ENCODE results near the gene PLCB1.

The PLCB1 gene

DNA sequence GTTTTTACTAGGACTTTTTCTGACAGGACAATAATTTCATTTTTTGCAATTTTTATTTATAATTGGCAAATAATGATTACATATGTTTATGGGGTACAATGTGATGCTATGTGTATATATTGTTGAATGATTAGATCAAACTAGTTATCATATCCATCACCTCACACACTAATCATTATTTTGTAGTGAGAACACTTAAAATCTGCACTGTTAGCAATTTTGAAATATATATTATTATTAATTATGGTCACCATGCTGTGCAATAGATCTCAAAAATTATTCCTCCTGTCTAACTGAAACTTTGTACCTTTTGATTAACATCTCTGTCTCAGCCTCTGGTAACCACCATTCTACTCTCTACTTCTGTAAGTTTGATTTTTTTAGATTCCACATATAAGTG lies 378.7 kb downstream of the PLCB1 start:
- no peaks in the 10 kb centered on the region for H3K36me3 Mint-ChIP-seq
- H3K27me3 Mint-ChIP-seq = no peaks in the 10 kb centered on the region
- no peak overlapping the region for H3K4me3 Mint-ChIP-seq

GRCh38 chr20:8512003-8512402 lies 379.9 kb downstream of the PLCB1 start:
- no peak overlapping the region for H3K4me3 Mint-ChIP-seq
- CTCF ChIA-PET = interaction anchor here (0.9 to 1.0 kb wide), 2 partner anchors 9 to 14 kb away, joined by 3 read pairs; no protein-coding TSS in a partner anchor
- H3K27me3 Mint-ChIP-seq = no peaks in the 10 kb centered on the region
- H3K4me1 Mint-ChIP-seq = no peaks in the 10 kb centered on the region
- no peaks in the 10 kb centered on the region for H3K36me3 Mint-ChIP-seq
- no peaks in the 10 kb centered on the region for H3K9me3 Mint-ChIP-seq
- DNase-seq = no peak
- H3K27ac Mint-ChIP-seq = no peak overlapping the region

More for the DNA sequence above, 378.7 kb downstream of the PLCB1 start:
- DNase-seq = no peak
- Mint-ChIP-seq H3K4me1 (no peaks in the 10 kb centered on the region), H3K27ac (no peak overlapping the region), H3K9me3 (no peaks in the 10 kb centered on the region)
- CTCF ChIA-PET = no interaction called here

DNA sequence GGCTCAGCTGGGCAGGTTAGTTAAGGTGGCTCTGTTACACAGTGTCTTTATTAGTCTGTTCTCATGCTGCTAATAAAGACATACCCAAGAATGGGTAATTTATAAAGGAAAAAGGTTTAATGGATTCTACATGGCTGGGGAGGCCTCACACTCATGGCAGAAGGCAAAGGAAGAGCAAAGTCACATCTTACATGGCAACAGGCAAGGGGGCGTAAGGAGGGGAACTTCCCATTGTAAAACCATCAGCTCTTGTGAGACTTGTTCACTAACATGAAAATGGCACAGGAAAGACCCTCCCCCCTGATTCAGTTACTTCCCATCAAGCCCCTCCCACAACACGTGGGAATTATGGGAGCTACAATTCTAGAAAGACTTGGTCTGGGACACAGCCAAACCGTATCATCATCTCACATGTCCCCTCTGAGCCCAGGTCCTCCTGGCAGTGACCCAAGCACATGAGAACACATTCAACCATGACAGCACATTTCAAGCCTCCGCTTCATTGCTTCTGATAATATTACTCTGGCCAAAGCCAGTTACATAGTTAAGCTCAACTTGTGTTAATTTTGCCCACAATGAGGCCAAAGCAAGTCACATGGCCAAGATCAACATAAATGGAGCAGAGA lies 383.9 kb downstream of the PLCB1 start:
- Mint-ChIP-seq H3K36me3 (no peaks in the 10 kb centered on the region), H3K4me3 (no peak overlapping the region), H3K27ac (no peak overlapping the region), H3K9me3 (no peaks in the 10 kb centered on the region), H3K27me3 (no peaks in the 10 kb centered on the region), H3K4me1 (no peaks in the 10 kb centered on the region)
- DNase-seq = no peak
- CTCF ChIA-PET = no interaction called here

DNA sequence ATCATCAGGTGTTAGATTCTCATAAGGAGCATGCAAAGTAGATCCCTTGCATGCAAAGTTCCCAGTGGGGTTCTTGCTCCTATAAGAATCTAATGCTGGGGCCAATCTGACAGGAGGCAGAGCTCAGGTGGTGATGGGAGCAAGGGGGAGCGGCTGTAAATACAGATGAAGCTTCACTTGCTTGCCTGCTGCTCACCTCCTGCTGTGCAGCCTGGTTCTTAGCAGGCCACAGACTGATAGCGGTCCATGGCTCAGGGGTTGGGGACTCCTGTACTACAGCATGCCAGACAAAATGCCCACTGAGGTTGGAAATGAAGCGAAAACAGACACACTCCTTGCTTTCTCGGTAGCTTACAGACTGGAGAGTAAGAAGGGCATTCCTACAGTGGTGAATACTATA lies 386.8 kb downstream of the PLCB1 start:
- no peaks in the 10 kb centered on the region for H3K4me1 Mint-ChIP-seq
- no peak overlapping the region for H3K4me3 Mint-ChIP-seq
- H3K36me3 Mint-ChIP-seq = no peaks in the 10 kb centered on the region
- CTCF ChIA-PET = no interaction called here
- H3K9me3 Mint-ChIP-seq = no peaks in the 10 kb centered on the region
- DNase-seq = no peak
- H3K27ac Mint-ChIP-seq = no peak overlapping the region
- H3K27me3 Mint-ChIP-seq = no peaks in the 10 kb centered on the region

DNA sequence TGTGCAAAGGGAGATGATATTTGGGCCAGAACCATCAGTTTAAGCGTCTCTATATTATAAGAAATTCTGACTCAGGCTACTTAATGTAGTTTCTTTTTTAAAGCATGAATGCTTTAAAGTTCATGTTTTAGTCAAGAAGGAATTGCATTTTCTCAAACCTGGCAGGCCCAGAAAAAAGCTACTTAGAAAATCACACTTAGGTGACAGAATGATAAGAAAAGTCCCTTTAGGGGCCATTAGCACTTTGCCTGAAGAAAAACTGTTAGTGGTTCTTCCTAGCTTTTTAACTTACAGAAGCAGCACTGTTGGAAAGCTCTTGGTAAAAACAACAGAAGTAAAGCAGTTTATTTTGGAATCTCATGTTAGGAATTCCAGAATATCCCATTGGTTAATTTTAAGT lies 387.8 kb downstream of the PLCB1 start:
- CTCF ChIA-PET = no interaction called here
- H3K27ac Mint-ChIP-seq = no peak overlapping the region
- H3K4me1 Mint-ChIP-seq = no peaks in the 10 kb centered on the region
- no peaks in the 10 kb centered on the region for H3K27me3 Mint-ChIP-seq
- no peaks in the 10 kb centered on the region for H3K36me3 Mint-ChIP-seq
- no peak for DNase-seq
- no peak overlapping the region for H3K4me3 Mint-ChIP-seq
- no peaks in the 10 kb centered on the region for H3K9me3 Mint-ChIP-seq

DNA sequence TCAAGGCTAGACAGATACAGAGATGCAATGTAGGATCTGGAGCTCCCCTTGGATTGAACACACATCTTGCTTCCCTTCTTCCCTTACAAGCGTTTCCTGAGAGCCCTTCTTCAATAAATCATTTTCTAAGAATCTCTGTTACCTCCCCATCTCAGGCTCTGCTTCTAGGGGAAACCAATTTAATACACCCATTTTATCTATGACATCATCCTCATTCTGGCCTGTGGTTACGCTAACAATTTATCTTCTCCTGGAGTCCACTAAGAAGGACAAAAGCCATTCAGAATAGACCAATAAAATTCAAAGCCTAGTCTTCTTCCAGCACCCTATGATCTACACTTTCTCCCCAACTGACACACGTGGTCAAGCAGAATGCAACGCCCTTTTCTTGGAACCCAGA lies 390.1 kb downstream of the PLCB1 start:
- Mint-ChIP-seq H3K36me3 (no peaks in the 10 kb centered on the region), H3K9me3 (no peaks in the 10 kb centered on the region), H3K4me3 (no peak overlapping the region), H3K27me3 (no peaks in the 10 kb centered on the region), H3K4me1 (no peaks in the 10 kb centered on the region), H3K27ac (no peak overlapping the region)
- no peak for DNase-seq
- CTCF ChIA-PET = no interaction called here

DNA sequence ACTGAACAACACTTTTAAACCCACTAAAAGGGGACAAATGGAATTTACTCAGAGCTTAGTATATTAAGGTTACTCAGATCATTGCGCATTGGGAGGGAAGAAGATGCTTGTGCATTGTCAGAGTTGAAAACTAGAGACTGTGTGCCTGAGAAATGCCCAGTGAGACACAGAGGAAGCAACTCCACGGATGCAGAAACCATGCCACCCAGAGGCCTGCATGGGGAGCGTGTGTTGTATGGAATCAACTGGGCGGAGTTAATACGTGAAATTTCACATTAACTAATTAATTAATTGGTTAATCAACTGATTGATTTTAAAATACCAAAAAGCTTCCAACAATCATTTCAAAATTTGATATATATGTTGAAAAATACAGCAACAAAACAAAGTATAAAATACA lies 391.6 kb downstream of the PLCB1 start:
- no peaks in the 10 kb centered on the region for H3K36me3 Mint-ChIP-seq
- no peak for DNase-seq
- no peaks in the 10 kb centered on the region for H3K27me3 Mint-ChIP-seq
- H3K9me3 Mint-ChIP-seq = no peaks in the 10 kb centered on the region
- H3K4me1 Mint-ChIP-seq = no peaks in the 10 kb centered on the region
- CTCF ChIA-PET = no interaction called here
- H3K27ac Mint-ChIP-seq = no peak overlapping the region
- H3K4me3 Mint-ChIP-seq = no peak overlapping the region

DNA sequence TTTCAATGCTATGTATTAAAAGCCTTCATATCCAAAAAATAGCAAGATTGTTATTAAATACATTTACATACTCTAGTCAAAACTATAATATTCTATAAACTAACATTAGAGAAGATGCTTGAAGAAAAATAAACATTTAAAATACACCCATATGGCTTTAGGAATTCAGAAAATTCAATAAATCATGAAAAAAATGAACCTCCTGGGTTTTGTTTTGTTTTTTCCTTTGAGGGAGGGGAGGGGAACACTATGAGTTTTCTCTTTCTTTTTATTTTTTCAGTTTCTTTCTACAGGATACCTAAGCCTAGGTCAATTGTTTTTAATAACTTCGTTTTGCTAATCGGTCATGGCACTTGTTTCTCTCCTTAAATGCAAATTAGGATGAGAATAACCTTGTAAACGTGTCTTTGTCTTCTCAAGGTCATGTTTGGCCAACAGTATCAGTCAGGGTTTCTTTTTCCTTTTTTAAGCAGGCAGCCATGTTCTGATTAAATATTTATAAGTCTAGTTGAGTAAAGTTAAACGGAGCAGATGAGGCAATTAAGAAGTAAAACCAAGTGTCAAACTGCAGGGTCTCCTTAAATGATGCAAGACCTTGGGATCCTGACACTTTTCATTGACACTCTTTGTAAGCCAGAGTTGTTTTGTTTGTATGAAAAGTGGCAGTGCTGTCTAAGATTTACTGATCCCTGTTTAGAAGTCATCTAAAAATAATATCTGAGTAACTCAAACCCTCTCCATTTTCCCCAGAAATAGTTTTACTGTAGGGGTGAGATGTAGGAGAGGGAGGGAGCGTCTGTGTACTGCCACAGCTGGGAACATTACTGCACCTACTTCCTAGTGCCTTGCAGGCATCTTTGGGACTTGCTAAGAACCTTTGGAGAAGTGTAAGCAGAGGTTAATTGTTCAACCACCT lies 392.3 kb downstream of the PLCB1 start:
- CTCF ChIA-PET = no interaction called here
- H3K4me1 Mint-ChIP-seq = no peaks in the 10 kb centered on the region
- DNase-seq = no peak
- no peaks in the 10 kb centered on the region for H3K27me3 Mint-ChIP-seq
- no peaks in the 10 kb centered on the region for H3K36me3 Mint-ChIP-seq
- no peak overlapping the region for H3K4me3 Mint-ChIP-seq
- H3K27ac Mint-ChIP-seq = no peak overlapping the region
- no peaks in the 10 kb centered on the region for H3K9me3 Mint-ChIP-seq

DNA sequence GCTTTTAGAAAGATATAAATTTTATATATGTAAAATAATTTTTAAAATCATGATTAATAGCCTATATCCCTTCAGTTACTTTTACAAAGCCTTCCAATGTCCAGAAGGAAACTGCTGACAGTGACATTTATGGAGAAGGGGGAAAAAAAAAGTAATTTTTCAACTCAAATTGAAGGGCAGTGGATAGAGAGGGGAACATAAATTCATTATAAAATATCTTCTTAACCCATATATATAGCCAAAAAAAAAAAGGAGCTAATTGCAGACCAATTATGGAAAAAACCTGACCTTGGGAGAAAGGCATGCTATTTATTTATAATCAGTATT lies 392.9 kb downstream of the PLCB1 start:
- no peaks in the 10 kb centered on the region for H3K4me1 Mint-ChIP-seq
- no peak overlapping the region for H3K27ac Mint-ChIP-seq
- no peaks in the 10 kb centered on the region for H3K27me3 Mint-ChIP-seq
- DNase-seq = no peak
- CTCF ChIA-PET = no interaction called here
- no peaks in the 10 kb centered on the region for H3K9me3 Mint-ChIP-seq
- no peak overlapping the region for H3K4me3 Mint-ChIP-seq
- H3K36me3 Mint-ChIP-seq = no peaks in the 10 kb centered on the region

DNA sequence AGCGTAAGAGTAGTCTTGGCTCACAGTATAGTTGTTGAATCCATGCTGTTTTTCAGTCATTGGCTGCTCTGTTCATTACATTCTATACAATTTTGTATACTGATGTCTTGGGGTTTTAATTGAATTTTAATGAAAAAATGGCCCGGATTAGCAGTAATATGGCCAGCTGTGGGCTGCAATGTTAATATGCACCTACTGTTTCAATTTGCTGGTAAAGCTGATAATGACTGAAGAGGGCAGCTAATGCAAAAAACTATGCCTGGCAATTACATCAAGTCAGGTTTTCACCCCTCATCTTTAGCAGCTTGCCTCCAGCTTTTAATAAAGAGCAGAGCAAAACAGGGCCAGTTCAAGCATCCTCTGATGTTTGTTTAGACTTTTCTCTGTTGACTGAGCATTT lies 394.5 kb downstream of the PLCB1 start:
- DNase-seq = no peak
- Mint-ChIP-seq H3K4me1 (no peaks in the 10 kb centered on the region), H3K27ac (no peak overlapping the region), H3K27me3 (no peaks in the 10 kb centered on the region), H3K4me3 (no peak overlapping the region), H3K36me3 (no peaks in the 10 kb centered on the region), H3K9me3 (no peaks in the 10 kb centered on the region)
- CTCF ChIA-PET = interaction anchor here (1.0 kb wide), 1 partner anchor 481 kb away, joined by 4 read pairs; no protein-coding TSS in a partner anchor

DNA sequence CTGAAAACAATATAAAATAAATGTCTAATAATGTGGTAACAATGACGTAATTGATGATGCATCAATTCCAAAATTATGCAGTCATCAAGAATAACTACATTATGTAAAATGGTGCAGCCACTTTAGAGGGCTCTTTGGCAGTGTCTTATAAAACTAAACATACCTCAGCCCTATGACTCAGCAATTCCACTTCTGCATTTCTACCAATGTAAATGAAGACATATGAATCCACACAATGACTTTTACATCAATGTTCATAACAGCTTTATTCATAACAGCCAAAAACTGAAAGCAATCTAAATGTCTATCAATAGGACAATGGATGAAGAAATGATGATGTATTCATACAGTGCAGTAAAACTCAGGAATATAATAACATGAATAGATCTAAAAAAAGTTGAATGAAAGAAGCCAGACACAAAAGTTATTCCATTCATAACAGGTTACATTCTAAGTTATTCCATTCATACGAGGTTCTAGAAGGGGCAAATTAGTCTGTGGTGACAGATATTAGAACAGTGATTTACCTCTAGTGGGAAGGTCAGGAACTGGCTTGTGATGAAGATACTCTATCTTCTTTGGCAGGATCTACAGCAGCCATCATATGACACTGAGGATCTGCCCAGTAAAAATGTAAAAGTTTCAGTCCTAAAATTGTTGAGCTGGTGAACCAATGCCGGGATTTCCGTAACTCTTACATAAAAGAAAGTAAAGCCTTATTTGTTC lies 396.1 kb downstream of the PLCB1 start:
- H3K4me1 Mint-ChIP-seq = no peaks in the 10 kb centered on the region
- no peaks in the 10 kb centered on the region for H3K27me3 Mint-ChIP-seq
- no peak overlapping the region for H3K27ac Mint-ChIP-seq
- H3K9me3 Mint-ChIP-seq = no peaks in the 10 kb centered on the region
- H3K36me3 Mint-ChIP-seq = no peaks in the 10 kb centered on the region
- H3K4me3 Mint-ChIP-seq = no peak overlapping the region
- no peak for DNase-seq
- CTCF ChIA-PET = no interaction called here

GRCh38 chr20:8530022-8530421 lies 398.0 kb downstream of the PLCB1 start:
- CTCF ChIA-PET = no interaction called here
- DNase-seq = no peak
- Mint-ChIP-seq H3K4me3 (no peak overlapping the region), H3K4me1 (no peaks in the 10 kb centered on the region), H3K27ac (no peak overlapping the region), H3K36me3 (no peaks in the 10 kb centered on the region), H3K9me3 (no peaks in the 10 kb centered on the region), H3K27me3 (no peaks in the 10 kb centered on the region)

DNA sequence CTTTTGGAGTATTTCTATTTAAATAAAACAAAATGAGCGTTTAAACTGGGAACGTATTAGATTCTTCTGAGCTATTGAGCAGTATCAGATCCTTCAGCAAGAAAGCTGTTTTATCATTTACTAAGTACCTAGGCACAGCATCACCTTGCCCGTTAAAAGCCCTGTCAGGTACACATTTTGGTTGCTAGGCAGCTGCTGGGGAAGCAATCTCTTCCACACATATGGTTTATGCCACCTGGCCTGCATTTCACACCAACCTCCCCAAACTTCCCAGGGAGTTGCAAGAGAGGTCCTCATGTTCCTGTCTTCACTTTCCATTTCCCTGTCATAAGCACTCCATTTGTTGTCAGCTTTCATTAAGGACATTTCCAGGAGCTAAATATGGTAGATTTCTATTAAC lies 400.1 kb downstream of the PLCB1 start:
- H3K27me3 Mint-ChIP-seq = no peaks in the 10 kb centered on the region
- no peaks in the 10 kb centered on the region for H3K4me1 Mint-ChIP-seq
- H3K27ac Mint-ChIP-seq = no peak overlapping the region
- H3K9me3 Mint-ChIP-seq = no peaks in the 10 kb centered on the region
- no peak overlapping the region for H3K4me3 Mint-ChIP-seq
- DNase-seq = no peak
- CTCF ChIA-PET = no interaction called here
- no peaks in the 10 kb centered on the region for H3K36me3 Mint-ChIP-seq

DNA sequence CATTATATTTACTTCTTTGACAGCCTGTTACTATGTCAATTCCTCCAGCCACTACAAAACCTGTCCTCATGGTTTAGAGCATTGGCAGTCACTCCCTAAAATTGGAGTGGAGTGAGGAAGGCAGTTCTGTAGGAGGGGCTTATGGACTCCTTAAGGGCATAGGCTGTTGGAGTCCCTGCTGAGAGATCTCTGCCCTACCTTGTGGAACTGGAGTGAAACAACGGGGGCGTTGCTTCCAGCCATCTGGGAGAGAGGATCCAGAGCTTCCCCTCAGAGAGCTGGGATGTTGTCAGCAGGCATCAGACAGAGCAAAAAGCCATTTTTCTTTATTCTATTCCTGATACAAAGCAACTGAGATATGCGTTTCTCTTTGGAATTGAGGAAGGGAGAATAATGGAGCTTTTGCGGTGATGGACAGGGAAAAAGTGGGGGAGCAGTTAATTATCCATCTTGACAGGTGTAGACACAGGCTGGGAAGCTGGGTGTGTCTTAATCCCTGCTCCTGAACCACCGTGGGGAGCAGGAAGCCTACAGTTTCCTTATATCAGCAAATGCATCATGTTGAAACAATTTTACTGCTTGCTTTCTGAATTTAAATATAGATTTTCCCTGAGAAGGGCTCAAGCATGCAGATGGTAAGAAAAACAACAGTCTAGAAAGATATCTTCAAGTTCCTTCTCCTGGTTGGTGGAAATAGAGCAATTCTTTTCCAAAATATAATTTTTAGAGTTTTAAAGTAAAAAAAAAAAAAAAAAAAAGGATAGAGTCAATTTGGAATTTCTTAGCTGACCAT lies 402.5 kb downstream of the PLCB1 start:
- H3K4me1 Mint-ChIP-seq = no peaks in the 10 kb centered on the region
- H3K27ac Mint-ChIP-seq = no peak overlapping the region
- CTCF ChIA-PET = no interaction called here
- no peaks in the 10 kb centered on the region for H3K36me3 Mint-ChIP-seq
- H3K9me3 Mint-ChIP-seq = no peaks in the 10 kb centered on the region
- DNase-seq = no peak
- H3K27me3 Mint-ChIP-seq = no peaks in the 10 kb centered on the region
- H3K4me3 Mint-ChIP-seq = no peak overlapping the region

Measured in activated naive CD4-positive, alpha-beta T cell treated with anti-CD3 and anti-CD28 coated beads, Interleukin-2, amount 10 ng/mL, durations not matched to agents 7 days and 5 days (primary cell).